ENCODE results near the gene CD109.
"Not testable (repeated sequence)": the region's sequence is repeated elsewhere in the genome, so short reads cannot be mapped to it uniquely, and the experiment has no call there.

CD109 gene

DNA sequence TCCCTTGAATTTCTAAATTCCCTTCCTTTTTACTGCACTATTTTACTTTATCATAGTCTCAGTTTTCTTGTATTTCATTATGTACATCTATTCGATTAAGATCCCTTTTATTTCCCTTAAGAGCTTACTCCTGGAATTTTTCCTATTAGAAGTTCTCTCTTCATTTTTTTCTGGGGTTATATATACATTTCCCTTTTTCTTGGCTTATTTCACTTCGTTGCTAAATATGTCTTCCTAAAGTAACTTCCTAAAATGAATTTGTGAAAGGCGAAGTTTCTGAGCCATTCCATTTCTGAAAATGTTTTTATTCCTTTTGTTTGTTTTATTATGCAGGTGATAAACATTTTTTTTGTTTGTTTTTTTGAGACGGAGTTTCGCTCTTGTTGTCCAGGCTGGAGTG, 5.9 kb upstream of the CD109 start:
- no peak for DNase-seq

- DNase-seq, result no peak
Measured at GRCh38 chr6:73691512-73691911, 4.5 kb upstream of the CD109 start.

- DNase-seq, result no peak
Measured at GRCh38 chr6:73694711-73695411, 1.1 kb upstream of the CD109 start.

- no peak for DNase-seq
Measured at GRCh38 chr6:73696966-73697655, 1.1 kb downstream of the CD109 start.

GRCh38 chr6:73699676-73700459, 3.9 kb downstream of the CD109 start:
- DNase-seq, result no peak

DNA sequence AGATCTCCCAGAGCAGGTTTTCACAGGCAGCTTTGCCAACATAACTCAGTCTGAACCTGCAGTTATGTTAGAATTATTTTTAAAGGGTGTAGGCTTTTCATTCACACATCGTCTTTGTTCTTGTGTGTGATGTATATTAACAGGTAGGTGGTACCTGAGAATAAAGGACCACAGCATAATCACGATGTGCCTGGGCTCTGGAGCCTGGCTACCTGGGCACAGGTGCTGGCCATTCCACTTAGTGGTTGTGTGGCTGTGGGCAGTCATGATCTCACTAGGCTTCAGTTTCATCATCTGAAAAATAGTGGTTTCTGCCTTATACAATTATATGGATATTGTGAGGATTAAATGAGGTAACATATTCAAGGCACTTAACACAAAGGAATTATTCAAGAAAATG, 6.4 kb downstream of the CD109 start:
- DNase-seq, result no peak

DNA sequence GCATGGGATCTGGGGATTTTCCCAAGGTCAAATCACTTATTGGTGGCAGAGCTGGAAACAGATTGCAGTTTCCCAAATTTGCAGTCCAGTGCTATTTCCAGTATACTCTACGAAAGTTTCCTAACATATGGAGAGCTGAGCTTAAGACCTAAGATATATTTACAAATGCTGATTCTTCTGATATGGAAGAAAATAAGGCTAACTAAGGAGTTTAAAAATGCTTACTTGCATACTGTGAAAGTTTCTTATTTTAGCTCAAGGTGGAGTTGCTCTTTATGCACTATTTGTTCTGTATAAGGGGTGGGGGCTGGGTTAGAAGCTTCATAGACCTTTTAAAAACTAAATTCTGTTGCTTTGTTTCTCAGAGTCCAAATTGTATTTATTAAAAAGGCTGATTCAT, 7.5 kb downstream of the CD109 start:
- no peak for DNase-seq

GRCh38 chr6:73704260-73704659, 8.3 kb downstream of the CD109 start:
- no peak for DNase-seq

DNA sequence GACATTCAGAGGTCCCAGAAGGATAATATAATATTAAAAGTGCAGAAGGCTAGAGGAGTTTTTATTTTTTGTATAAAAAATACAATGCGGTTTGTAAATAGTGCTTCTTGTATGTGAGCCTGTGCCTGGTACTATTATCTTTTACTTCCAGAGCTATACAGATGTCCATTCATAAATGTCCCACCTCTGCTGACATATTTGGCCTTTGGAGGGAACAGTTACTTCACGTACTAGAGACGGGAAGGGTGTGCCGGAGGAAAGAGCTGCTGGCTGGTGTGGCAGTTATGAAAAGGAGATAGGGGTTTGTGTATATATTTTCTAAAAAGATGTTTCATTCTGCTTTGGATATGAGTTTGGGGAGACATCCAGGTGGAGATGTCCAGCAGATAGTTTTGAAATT, 8.8 kb downstream of the CD109 start:
- no peak for DNase-seq

DNA sequence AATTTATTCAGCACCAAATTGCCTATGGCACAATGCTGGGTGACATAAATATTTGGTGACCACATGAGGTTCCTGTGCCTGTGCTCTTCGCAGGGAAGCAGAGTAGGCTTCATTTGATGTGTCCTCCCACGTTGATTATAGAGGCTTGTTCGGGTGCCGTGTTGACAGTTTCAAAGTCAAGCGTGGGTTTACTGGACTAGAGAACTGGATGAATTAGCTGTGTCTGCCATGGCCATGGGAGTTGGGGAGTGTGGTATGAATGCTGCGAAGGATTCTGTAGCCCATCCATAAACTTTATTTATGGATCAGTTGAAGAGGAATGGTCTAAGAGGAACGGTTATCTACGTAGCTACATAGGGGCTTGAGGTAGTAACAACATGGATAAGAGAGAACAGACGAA, 11.0 kb downstream of the CD109 start:
- no peak for DNase-seq

GRCh38 chr6:73710470-73710869, 14.5 kb downstream of the CD109 start:
- DNase-seq, result no peak

DNA sequence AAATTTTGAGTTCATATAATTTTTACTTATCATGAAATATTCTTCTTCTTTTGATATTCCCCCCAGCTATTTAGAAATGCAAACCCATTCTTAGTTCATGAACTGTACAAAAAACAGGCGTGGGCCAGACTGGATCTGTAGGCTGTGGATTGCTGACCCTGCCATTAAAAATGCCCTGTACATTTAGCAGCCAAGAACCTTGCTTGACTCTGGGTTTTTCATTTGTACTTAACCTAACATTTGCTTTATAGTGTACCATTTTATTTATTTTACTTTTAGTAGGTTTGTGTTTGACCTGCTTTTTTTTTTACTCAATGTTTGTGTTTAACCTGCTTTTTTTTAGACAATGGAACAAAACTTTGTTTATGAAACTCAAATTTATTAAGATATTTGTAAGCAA, 14.9 kb downstream of the CD109 start:
- no peak for DNase-seq

DNA sequence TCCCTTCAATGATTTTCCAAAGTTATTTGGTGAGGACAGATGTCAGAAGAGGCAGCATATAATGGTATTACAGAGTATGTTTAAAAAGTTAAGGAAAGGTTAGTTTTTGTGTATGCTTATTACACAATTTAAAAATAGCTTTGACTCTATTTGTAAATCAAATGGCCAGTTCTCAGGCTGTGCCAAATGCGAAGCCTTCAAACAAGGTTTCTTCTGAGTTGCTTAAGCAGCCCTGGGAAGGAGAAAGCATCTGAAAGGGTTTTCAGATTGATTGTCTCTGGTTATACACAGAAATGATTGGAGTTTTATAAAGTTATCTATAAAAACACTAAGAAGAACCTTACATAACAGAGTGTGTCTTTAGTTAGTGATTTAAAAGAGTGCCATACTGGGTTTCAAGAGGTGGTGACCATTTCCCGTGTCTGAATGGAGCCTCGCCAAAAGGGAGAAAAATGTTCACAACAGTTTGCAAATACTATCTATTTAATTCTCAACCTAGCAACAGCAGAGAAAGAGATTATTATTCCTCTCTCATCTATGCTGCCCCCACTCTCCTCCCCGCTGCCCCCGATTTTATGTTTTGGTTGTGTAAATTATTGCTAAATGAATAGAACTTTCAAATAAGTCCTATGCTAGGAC, 16.7 kb downstream of the CD109 start:
- no peak for DNase-seq

- DNase-seq, result no peak
Measured at GRCh38 chr6:73713426-73714147, 17.6 kb downstream of the CD109 start.

DNA sequence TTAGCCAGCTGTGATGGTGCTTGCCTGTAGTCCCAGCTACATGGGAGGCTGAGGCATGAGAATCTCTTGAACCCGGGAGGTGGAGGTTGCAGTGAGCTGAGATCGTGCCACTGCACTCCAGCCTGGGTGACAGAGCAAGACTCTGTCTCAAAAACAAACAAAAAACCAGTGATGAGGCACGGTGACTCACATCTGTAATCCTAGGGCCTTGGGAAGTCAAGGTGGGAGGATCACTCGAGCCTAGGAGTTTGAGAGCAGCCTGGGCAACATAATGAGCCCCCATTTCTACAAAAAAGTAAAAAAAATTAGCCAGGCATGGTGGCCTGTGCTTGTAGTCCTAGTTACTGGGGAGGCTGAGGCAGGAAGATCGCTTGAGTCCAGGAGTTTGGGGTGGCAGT, 19.1 kb downstream of the CD109 start:
- not testable (repeated sequence) for DNase-seq

DNA sequence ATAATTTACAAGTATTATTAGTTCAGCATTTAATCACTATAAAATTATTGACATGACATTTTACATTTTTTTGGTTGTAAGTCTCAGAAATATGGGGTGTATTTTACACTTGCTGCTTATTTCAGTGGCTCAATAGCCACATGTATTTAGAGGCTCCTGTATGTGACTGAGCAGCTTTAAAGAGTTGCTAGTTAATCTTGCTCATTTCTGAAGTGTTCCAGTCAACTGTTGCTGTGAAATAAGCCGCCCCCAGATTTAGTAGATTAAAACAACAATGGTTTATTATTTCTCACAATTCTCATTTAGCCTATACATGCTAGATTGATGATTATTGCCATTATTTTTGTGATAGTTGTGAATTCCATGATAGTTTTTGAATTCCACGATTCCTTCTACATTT, 23.0 kb downstream of the CD109 start:
- DNase-seq, result no peak

DNA sequence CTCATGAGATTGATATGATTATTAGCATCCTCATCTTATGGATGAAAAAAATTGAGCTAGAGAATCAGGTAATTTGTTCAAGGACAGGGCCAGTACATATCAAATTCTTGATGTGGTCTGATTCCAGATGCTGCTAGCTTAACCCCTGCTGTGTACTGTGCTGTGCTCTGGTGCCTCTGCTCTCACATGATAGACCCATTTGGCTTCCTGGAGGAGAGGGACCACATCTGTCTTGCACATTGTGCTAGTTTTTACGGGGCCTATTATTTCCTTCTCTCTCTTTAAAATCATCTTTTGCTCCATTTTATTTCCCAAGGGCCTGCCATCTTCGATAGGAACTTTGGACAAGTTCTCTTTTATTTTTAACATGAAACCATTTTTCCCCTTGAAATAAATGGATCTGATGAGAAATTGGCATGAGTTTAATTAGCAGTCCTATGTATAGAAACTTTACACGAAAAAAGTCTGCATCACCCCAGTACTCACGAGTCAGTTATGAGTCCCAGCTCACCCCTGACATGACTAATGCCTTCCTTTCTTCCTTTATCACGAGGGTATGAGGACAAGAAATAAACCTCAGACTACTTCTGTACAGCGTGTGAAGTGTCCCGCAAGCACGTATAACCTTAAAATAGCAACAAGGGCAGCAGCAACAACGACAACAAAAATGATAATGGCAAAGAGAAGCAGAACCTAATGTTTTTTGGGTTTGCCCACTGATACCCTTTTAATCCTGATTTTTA, 26.5 kb downstream of the CD109 start:
- DNase-seq, result no peak

DNA sequence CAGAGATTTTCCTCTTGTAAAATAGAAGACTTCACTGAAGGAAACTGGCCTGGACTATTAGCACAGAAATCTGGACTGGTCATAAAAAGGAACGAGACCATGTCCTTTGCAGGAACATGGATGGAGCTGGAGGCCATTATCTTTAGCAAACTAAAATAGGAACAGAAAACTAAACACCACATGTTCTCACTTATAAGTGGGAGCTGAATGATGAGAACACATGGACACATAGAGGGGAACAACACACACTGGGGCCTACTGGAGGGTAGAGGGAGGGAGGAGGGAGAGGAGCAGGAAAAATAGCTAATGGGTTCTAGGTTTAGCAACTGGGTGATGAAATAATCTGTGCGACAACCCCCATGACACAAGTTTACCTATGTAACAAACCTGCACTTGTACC, 27.5 kb downstream of the CD109 start:
- not testable (repeated sequence) for DNase-seq

- no peak for DNase-seq
Measured at GRCh38 chr6:73724389-73724788, 28.4 kb downstream of the CD109 start.

DNA sequence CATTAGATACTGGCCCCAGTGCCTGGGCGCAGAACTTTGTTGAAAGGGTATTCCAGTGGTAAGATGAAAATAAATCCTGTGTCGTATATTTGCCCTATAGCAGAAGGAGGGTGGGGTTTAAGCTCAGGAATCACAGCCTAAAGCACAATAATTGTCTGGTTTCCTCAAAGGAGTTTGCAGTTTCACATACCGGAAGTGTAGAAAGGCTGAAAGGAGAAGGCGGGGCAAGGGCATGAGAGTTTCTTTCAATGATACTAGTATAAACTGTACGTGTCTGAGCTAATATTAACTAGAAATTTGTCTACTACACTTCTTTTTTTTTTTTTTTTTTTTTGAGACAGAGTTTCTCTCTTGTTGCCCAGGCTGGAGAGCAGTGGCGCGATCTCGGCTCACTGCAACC, 29.2 kb downstream of the CD109 start:
- DNase-seq, result peak; percentile 11

- no peak for DNase-seq
Measured at GRCh38 chr6:73727114-73727513, 31.1 kb downstream of the CD109 start.
